Measurements from ENCODE around the gene GRIP1.

DNA sequence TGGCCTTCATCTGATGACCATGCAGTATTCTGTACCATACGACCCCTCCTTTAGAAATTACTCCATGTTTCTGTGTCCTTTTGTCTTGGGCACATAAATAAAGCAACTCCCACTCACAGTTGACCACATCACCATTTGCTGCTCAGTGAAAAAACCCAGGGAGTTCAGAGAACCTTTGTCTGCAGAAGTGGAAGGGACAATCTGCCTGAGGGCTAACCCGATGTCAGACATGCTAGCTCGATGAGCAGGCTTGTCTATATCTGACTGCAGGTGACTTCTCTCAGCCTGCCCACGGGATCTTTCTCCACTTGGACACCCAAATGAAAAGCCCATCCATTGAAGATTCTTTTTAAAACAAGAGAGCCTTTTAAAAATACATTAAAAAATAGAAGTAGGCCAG, 45.7 kb upstream of the GRIP1 start:
- TF ChIP-seq, protein P1, sequence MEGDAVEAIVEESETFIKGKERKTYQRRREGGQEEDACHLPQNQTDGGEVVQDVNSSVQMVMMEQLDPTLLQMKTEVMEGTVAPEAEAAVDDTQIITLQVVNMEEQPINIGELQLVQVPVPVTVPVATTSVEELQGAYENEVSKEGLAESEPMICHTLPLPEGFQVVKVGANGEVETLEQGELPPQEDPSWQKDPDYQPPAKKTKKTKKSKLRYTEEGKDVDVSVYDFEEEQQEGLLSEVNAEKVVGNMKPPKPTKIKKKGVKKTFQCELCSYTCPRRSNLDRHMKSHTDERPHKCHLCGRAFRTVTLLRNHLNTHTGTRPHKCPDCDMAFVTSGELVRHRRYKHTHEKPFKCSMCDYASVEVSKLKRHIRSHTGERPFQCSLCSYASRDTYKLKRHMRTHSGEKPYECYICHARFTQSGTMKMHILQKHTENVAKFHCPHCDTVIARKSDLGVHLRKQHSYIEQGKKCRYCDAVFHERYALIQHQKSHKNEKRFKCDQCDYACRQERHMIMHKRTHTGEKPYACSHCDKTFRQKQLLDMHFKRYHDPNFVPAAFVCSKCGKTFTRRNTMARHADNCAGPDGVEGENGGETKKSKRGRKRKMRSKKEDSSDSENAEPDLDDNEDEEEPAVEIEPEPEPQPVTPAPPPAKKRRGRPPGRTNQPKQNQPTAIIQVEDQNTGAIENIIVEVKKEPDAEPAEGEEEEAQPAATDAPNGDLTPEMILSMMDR (conservative IDR thresholded peaks at IDR 0.05; ENCODE audit: low read depth in 2 of 2): no peak
- TF ChIP-seq CREB1 (CRISPR knock-in tag; IDR thresholded peaks at IDR 0.05; ENCODE audit: low read depth) (no peak), NANOG (IDR thresholded peaks at IDR 0.05; ENCODE audit: borderline replicate concordance) (no peak), EZH2 (IDR thresholded peaks at IDR 0.05; ENCODE audit: low read depth, unreplicated experiment) (no peak), POLR2AphosphoS5 (IDR thresholded peaks at IDR 0.05; ENCODE audit: low read depth) (no peak), REST (IDR thresholded peaks at IDR 0.05; ENCODE audit: unreplicated experiment) (no peak), EZH2phosphoT487 (IDR thresholded peaks at IDR 0.05; ENCODE audit: unreplicated experiment) (no peak), JUNB (IDR thresholded peaks at IDR 0.05; ENCODE audit: unreplicated experiment) (no peak), ZNF462 (CRISPR knock-in tag; IDR thresholded peaks at IDR 0.05) (no peak)
